ENCODE data around the gene CAMSAP3. TPM values are rescaled to one million over a fixed set of nuclear protein-coding genes. Genes with fewer than 3 reads are reported as not detected.

CAMSAP3 gene
- total RNA-seq, 1 experiment from 2014 or later: 28.4 TPM

GRCh38 chr19:7655581-7655980 is 59.9 kb downstream of the CAMSAP3 start:
- no peak overlapping the region for H3K27ac Mint-ChIP-seq
- H3K4me3 Mint-ChIP-seq: no peak overlapping the region
- Histone ChIP-seq H3K9me3 (ENCODE audit: control insufficient read depth, low read depth, low read length) (no peaks in the 10 kb centered on the region), H4K8ac (replicated peaks; ENCODE audit: insufficient read length, low read depth, low read length) (no peak overlapping the region), H3K56ac (ENCODE audit: insufficient read length, low read depth, low read length) (no peak overlapping the region), H3K4ac (ENCODE audit: low read depth, low read length) (no peak overlapping the region), H4K20me1 (ENCODE audit: control insufficient read depth, insufficient read depth, insufficient read length) (no peaks in the 10 kb centered on the region), H3K79me1 (ENCODE audit: insufficient read depth, low read depth, low read length, poor library complexity, severe bottlenecking) (no peaks in the 10 kb centered on the region), H4K91ac (ENCODE audit: insufficient read length, low read depth, low read length) (no peak overlapping the region), H2BK5ac (ENCODE audit: insufficient read length, low read length) (no peak overlapping the region), H3K14ac (ENCODE audit: insufficient read depth, low read length) (no peak overlapping the region), H2AFZ (ENCODE audit: low read length) (no peak overlapping the region), H3K23ac (ENCODE audit: insufficient read length, low read depth, low read length) (no peak overlapping the region), H3K4me1 (ENCODE audit: insufficient read depth, low read length) (no peaks in the 10 kb centered on the region), H3K18ac (ENCODE audit: insufficient read length, low read depth, low read length) (no peak overlapping the region), H4K5ac (ENCODE audit: insufficient read length, low read depth, low read length) (no peak overlapping the region), H3K27me3 (ENCODE audit: insufficient read depth, low read length) (peaks cover 4% of the 10 kb centered on the region; the same call in 1 of the 2 replicates), H3T11ph (ENCODE audit: low read length) (no peak overlapping the region), H2BK20ac (ENCODE audit: low read depth, low read length, poor library complexity, severe bottlenecking) (no peak overlapping the region), H3K27ac (ENCODE audit: insufficient read length, low read depth, low read length) (no peak overlapping the region), H3K9ac (ENCODE audit: extremely low read depth, insufficient read length, low read length) (no peak overlapping the region), H2AK5ac (ENCODE audit: insufficient read length, low read length) (no peak overlapping the region), H3K23me2 (ENCODE audit: insufficient read length, low read depth, low read length, poor library complexity, severe bottlenecking) (no peaks in the 10 kb centered on the region), H2BK120ac (ENCODE audit: low read depth, low read length, poor library complexity, severe bottlenecking) (no peak overlapping the region), H2BK15ac (ENCODE audit: low read depth, low read length) (no peak overlapping the region), H3K79me2 (ENCODE audit: insufficient read depth, low read length) (no peaks in the 10 kb centered on the region), H2BK12ac (ENCODE audit: insufficient read length, low read depth, low read length) (no peak overlapping the region), H3K4me2 (ENCODE audit: insufficient read depth, insufficient read length, low read length) (no peak overlapping the region)
- DNase-seq: no peak
- H3K36me3 Mint-ChIP-seq (ENCODE audit: insufficient read depth in 1 of 3, low read depth in 3 of 3): no peaks in the 10 kb centered on the region
- peaks cover 3 to 6% of the 10 kb centered on the region in 2 experiments for H3K4me1 Mint-ChIP-seq
- WGBS (ENCODE audit: extremely low coverage, insufficient read length, low lambda C conversion rate): no CpG with 5 or more reads among the region's 8 CpGs
- H3K27me3 Mint-ChIP-seq (ENCODE audit: low read depth): peaks cover 90% of the 10 kb centered on the region
- no peak for TF ChIP-seq CTCF (conservative IDR thresholded peaks at IDR 0.05)
- peaks cover 0 to 3% of the 10 kb centered on the region in 2 experiments; a peak in 2 of 5 replicates for H3K9me3 Mint-ChIP-seq

Measured in H9 (cell line).